Transverse colon (tissue), 4 donors: ENCODE results near the gene SIGLEC1. TPM values are rescaled to one million over a fixed set of nuclear protein-coding genes. Genes with fewer than 3 reads are reported as not detected.

Source experiments
- DNase-seq: peaks from one replicate; pipeline ENCODE4 v3.0.0-alpha.2; 2019
- H3K27ac ChIP-seq, 4 donors: fragments of 200-600 bp; sonication (generic); 2 replicates each; pipeline ENCODE4 v1.5.1; 2016 to 2018; ENCODE audit warnings: inconsistent platforms in 4 of 4
- H3K27me3 ChIP-seq: fragments of 200-600 bp; sonication (generic); 2 replicates; pipeline ENCODE4 v1.5.1; 2017; ENCODE audit warnings: inconsistent platforms
- H3K36me3 ChIP-seq, 4 donors: fragments of 200-600 bp; sonication (generic); 2 replicates each; pipeline ENCODE4 v1.5.1; 2017 to 2019; ENCODE audit warnings: inconsistent platforms in 4 of 4
- H3K4me1 ChIP-seq, 4 donors: fragments of 200-600 bp; sonication (generic); 2 replicates each; pipeline ENCODE4 v1.5.1; 2017 to 2020; ENCODE audit warnings: inconsistent platforms in 4 of 4
- H3K4me3 ChIP-seq, 4 donors: fragments of 200-600 bp; sonication (generic); 1 replicate in 1 of 4; 2 replicates in 3 of 4; pipeline versions ENCODE4 v1.5.1 to v1.6.1; 2017 to 2019; ENCODE audit warnings: inconsistent platforms in 4 of 4
- H3K9me3 ChIP-seq, 2 donors: fragments of 200-600 bp; sonication (generic); 2 replicates each; pipeline ENCODE4 v1.5.1; 2017 to 2019; ENCODE audit warnings: inconsistent platforms in 2 of 2
- EP300 ChIP-seq: sonication (generic); formaldehyde crosslinking; IDR thresholded peaks from one replicate; pipeline ENCODE4 v1.6.1; 2017; ENCODE audit warnings: antibody characterized with exemption, low read depth
- POLR2A ChIP-seq: fragments of 450-650 bp; IDR thresholded peaks from one replicate; pipeline ENCODE4 v1.6.1; 2016; ENCODE audit warnings: antibody characterized with exemption, mild to moderate bottlenecking, moderate library complexity
- POLR2AphosphoS5 ChIP-seq, 3 donors: sonication (generic); formaldehyde crosslinking; IDR thresholded peaks; one replicate each; pipeline ENCODE4 v1.6.1; 2016; ENCODE audit warnings: antibody characterized with exemption in 3 of 3
- whole genome bisulfite sequencing, 2 donors: methylation state at CpG; one replicate each; pipeline ENCODE4 v1.1.5; 2018; ENCODE audit warnings: low coverage in 1 of 2; 5-methylcytosine and 5-hydroxymethylcytosine counted together
- in situ Hi-C, 4 donors: fragments of 200-750 bp; cut with MboI; loops; one replicate each; pipeline versions ENCODE4 v1.15.0 to v1.15.1; 2017; ENCODE audit warnings: low sequenced_read_pairs in 3 of 4, low pct_ligation_motif_present in 1 of 4, low pct_unique_long_range_greater_than_20kb in 1 of 4
- intact Hi-C: fragments of 100-400 bp; cut with DNase I; formaldehyde crosslinking; loops from one replicate; pipeline ENCODE4 v1.15.1; 2023; ENCODE audit warnings: low total_unique reads
- total RNA-seq, 4 donors: library from RNA; depleted of rRNA; stranded (reverse); fragments of >200 nt; gene quantifications; one replicate each; pipeline ENCODE4 v1.1.0, GENCODE V29; 2016
- TF ChIP-seq, protein P1 (sequence below), 5 experiments: fragments of 200-600 bp in 3 of 5; fragments of 450-650 bp in 2 of 5; sonication (generic) in 3 of 5; IDR thresholded peaks; 1 replicate in 2 of 5; 2 replicates in 3 of 5; pipeline ENCODE4 v1.5.1; 2016 to 2017; ENCODE audit warnings: antibody characterized with exemption in 5 of 5, inconsistent platforms in 3 of 5, mild to moderate bottlenecking in 2 of 5, moderate library complexity in 1 of 5

Gene SIGLEC1
- total RNA-seq, 4 donors from 2014 or later = 2.2 to 17.6 (median 7.9) TPM

DNA sequence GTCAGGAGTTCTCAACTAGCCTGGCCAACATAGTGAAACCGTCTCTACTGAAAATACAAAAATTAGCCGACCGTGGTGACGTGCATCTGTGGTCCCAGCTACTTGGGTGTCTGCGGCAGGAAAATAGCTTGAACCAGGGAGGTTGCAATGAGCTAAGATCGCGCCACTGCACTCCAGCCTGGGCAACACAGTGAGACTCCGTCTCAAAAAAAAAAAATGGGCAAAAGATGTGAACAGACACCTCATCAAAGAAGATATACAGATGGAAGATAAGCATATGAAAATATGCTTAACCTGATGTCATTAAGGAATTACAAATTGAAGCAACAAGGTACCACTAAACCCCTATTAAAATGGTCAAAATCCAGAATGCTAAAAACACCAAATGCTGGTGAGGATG lies 10.9 kb upstream of the SIGLEC1 start:
- Histone ChIP-seq H3K27ac (no peak overlapping the region), H3K4me3 (no peak overlapping the region), H3K4me1 (no peaks in the 10 kb centered on the region), H3K9me3 (no peaks in the 10 kb centered on the region), H3K27me3 (peaks cover 25% of the 10 kb centered on the region), H3K36me3 (no peaks in the 10 kb centered on the region)
- intact Hi-C loops (no loop called here), in situ Hi-C loops (no loop called here)
- no peak for DNase-seq
- 85 to 100% methylated on average over 2 to 8 of the region's 8 CpGs for WGBS, 2 donors
- TF ChIP-seq, protein P1, sequence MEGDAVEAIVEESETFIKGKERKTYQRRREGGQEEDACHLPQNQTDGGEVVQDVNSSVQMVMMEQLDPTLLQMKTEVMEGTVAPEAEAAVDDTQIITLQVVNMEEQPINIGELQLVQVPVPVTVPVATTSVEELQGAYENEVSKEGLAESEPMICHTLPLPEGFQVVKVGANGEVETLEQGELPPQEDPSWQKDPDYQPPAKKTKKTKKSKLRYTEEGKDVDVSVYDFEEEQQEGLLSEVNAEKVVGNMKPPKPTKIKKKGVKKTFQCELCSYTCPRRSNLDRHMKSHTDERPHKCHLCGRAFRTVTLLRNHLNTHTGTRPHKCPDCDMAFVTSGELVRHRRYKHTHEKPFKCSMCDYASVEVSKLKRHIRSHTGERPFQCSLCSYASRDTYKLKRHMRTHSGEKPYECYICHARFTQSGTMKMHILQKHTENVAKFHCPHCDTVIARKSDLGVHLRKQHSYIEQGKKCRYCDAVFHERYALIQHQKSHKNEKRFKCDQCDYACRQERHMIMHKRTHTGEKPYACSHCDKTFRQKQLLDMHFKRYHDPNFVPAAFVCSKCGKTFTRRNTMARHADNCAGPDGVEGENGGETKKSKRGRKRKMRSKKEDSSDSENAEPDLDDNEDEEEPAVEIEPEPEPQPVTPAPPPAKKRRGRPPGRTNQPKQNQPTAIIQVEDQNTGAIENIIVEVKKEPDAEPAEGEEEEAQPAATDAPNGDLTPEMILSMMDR (IDR thresholded peaks at IDR 0.05) = no peak
- TF ChIP-seq POLR2A (no peak), EP300 (no peak), POLR2AphosphoS5 (IDR thresholded peaks at IDR 0.05) (no peak)

DNA sequence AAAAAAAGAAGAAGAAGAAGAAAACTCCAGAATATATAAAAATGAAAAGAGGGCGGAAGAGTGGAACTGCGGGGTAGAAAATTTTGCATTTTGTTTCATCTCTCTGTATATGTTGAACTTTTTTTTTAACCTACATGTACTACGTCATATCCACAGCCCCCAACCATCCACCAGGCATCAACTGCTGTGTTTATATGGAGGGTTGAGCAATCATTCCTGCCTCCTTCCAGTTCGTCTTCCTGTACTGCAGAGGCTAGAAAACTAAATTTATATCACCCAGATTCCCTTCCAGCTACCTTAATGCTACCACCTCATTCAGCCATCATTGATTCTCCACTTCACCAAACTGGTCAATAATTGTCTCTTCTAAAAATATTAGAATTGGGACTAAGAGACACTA lies 9.5 kb upstream of the SIGLEC1 start:
- intact Hi-C loops (no loop called here), in situ Hi-C loops (no loop called here)
- Histone ChIP-seq H3K27me3 (peaks cover 18% of the 10 kb centered on the region), H3K4me1 (no peaks in the 10 kb centered on the region), H3K27ac (no peak overlapping the region), H3K36me3 (no peaks in the 10 kb centered on the region), H3K9me3 (no peaks in the 10 kb centered on the region), H3K4me3 (no peak overlapping the region)
- TF ChIP-seq POLR2A = no peak
- no peak for TF ChIP-seq POLR2AphosphoS5 (IDR thresholded peaks at IDR 0.05)
- TF ChIP-seq, protein P1 (IDR thresholded peaks at IDR 0.05) = no peak
- no peak for TF ChIP-seq EP300
- whole genome bisulfite sequencing, 2 donors = 72 to 83% methylated on average over 4 of the region's 4 CpGs
- DNase-seq = no peak

DNA sequence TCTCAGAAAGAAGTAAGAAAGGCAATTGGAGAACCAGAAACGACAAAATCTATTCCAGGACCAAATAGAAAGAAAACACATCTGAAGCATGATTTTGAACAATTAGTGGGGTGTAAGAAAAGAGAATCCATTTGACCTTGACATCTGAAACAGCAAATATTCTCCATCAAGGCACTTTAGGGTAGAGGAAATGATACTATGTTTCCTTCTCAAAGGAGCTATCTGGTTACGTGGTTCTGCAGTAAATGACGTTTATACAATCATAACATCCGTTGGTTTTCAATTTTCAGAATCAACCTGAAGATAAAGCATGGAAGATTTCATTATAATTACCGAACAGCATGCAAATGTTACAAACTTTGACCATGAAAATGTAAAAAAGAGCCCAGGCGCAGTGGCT lies 8.2 kb upstream of the SIGLEC1 start:
- H3K27ac ChIP-seq = no peak overlapping the region
- H3K27me3 ChIP-seq = peaks cover 6% of the 10 kb centered on the region
- 36 to 57% methylated on average over 6 of the region's 6 CpGs for WGBS, 2 donors
- in situ Hi-C loops (no loop called here), intact Hi-C loops (no loop called here)
- TF ChIP-seq EP300 (no peak), POLR2AphosphoS5 (IDR thresholded peaks at IDR 0.05) (no peak), POLR2A (no peak)
- TF ChIP-seq, protein P1 (IDR thresholded peaks at IDR 0.05) = no peak
- H3K4me1 ChIP-seq = no peaks in the 10 kb centered on the region
- DNase-seq = no peak
- no peaks in the 10 kb centered on the region for H3K9me3 ChIP-seq
- no peak overlapping the region for H3K4me3 ChIP-seq
- H3K36me3 ChIP-seq = no peaks in the 10 kb centered on the region

DNA sequence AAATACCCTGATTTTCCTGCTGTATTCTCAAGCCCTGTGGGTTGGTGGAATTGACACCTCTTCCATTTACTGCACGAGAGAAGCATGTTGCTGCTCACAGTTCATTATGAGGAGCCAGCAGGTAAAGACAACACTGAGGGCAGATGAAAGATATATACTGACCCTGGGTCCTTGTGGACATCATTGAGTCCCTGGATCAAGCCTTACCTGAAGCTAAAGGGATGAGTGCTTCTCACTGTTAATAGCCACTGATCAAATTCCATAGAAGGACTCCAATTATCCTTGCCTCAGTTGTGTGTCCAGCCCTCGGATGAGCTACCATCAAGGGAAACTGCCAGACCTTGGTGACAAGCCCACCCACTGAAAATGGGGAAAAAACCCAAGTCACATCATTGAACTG lies 7.7 kb upstream of the SIGLEC1 start:
- no peaks in the 10 kb centered on the region for H3K9me3 ChIP-seq
- peaks cover 5% of the 10 kb centered on the region for H3K27me3 ChIP-seq
- WGBS, 2 donors = 74 to 80% methylated on average over 1 to 2 of the region's 2 CpGs
- no peak overlapping the region for H3K27ac ChIP-seq
- H3K36me3 ChIP-seq = no peaks in the 10 kb centered on the region
- in situ Hi-C loops = no loop called here
- H3K4me1 ChIP-seq = no peaks in the 10 kb centered on the region
- TF ChIP-seq EP300 = no peak
- no peak for TF ChIP-seq POLR2AphosphoS5 (IDR thresholded peaks at IDR 0.05)
- no peak for TF ChIP-seq POLR2A
- TF ChIP-seq, protein P1 (IDR thresholded peaks at IDR 0.05) = no peak
- DNase-seq = no peak
- intact Hi-C loops = no loop called here
- no peak overlapping the region for H3K4me3 ChIP-seq
